Right kidney (tissue), 1 donor: ENCODE measurements around the gene GPR39.

Source experiments
- DNase-seq: peaks from one replicate; pipeline ENCODE4 v3.0.0-alpha.2; 2016

The GPR39 gene

DNA sequence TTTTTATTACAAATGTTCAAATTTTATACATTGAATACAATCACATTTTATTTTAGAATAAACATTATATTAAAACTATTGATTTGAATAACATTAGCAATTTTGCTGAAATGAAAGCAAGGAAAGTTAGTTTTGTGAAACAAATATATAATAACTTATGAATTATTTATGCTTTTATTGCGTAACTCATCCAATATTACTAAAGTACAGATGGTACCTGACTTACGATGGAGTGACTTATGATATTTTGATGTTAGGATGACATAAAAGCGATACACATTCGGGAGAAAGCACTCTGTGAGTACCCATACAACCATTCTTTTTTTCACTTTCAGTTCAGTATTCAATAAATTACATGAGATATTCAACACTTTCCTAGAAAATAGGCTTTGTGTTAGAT lies 26.5 kb downstream of the GPR39 start:
- DNase-seq: no peak

DNA sequence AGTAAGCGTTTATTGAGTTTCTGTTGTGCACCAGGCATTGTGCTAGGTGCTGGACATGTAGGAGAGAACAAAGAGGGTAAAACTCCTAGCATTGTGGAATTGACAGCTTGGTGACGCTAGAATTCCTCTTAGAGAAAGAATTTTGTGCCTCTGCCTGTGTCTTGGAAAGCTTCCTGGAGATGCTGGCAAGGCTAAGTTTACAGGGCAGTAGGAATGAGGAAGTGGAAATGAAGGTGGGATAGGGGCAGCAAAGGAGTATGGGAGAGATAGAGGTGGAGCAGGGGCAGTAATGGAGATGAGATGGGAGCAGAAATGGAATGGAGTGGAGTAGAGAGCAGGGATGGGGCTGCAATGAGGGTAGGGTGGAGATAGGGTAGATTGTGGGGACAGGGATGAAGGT lies 29.8 kb downstream of the GPR39 start:
- no peak for DNase-seq

GRCh38 chr2:132448331-132448730 lies 31.7 kb downstream of the GPR39 start:
- DNase-seq: no peak

DNA sequence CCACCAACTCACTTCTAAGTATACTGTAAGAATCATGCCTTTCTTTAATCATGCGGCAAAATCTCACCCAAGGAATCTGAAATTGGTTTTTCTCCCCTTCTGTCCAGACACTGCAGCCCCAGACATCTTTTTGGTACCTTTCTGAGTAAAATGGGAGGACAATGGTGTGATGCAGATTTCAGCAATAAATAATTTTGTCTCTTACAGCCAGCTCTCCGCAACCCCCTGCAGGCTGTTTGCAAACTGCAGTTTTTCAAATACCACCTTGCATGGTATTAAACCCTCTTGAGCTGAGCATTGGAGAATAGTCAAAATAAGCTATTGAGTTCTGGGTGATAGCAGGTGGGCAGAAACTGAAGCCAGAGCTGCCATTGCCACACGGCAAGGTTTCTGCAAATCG lies 32.2 kb downstream of the GPR39 start:
- no peak for DNase-seq

GRCh38 chr2:132449868-132450267 lies 33.3 kb downstream of the GPR39 start:
- DNase-seq: no peak

GRCh38 chr2:132460781-132461180 lies 44.2 kb downstream of the GPR39 start:
- DNase-seq: no peak

- no peak for DNase-seq
These were observed 45.6 kb downstream of the GPR39 start for GRCh38 chr2:132462236-132462635.

- no peak for DNase-seq
These were observed 47.1 kb downstream of the GPR39 start for GRCh38 chr2:132463719-132464118.

DNA sequence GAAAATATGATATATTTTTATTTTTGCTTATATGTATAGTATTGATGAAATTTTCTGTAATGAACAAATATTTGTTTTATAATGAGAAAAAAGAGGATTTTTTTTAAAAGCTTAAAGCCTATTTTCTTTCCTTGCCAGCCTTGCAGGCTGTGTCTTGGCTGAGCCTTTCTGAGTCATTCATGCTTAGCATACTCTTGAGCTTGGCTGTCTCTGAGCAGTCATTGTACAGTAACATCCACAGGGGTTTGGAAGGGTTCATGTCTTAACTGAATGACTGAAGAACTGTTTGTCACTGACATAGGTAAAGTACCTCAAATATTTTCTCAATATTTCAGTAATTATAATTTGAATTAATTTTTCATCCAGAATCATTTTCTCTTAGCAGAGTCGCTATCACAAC lies 49.3 kb downstream of the GPR39 start:
- no peak for DNase-seq

DNA sequence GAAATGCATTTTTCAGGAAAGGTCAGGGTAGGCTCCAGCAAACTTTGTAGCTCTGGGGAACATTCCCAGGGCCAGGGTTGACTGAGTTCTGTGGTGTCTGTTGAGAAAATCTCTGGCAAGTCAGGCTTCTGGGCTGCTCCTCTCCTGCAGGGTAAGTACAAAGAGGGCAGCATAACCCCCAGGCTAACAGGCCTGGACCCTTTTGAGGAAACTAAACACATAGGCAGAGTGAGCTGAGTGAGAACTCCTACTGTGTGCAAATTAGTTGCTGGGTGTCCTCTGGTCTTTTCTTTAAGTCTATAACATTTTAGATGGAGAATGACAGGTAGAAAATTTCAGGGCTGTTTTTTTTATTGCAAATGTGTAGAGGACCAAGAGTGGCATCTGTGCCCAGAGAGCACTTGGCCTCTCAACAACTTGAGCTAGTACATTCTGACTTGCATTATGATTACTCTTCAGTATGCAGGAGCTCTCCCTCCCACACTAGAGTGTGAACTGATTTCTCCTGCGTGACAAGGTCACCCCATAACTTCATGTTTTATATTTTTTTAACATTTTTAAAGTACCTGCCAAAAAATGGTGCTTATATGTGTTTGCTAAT lies 49.9 kb downstream of the GPR39 start:
- no peak for DNase-seq

- DNase-seq: no peak
These were observed 52.4 kb downstream of the GPR39 start for GRCh38 chr2:132468821-132469675.

DNA sequence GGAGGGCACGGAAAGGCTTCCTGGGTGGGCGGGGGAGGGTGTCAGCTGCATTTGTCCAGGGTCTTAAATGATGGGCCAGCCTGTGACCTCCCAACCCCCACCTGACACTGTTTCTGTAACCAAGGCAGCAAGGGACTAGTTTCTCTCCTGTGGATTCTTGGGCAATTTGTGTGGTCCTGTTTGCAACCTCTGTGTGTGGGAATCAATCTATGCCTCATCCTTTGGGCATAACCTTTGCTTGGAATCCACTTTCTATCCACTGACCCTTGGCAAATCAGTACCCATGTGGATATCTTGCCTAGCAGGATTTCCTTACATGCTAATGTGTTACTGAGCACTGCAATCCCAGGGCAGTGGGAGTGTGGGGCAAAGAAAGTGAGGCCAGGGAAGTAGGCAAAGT lies 54.1 kb downstream of the GPR39 start:
- no peak for DNase-seq

DNA sequence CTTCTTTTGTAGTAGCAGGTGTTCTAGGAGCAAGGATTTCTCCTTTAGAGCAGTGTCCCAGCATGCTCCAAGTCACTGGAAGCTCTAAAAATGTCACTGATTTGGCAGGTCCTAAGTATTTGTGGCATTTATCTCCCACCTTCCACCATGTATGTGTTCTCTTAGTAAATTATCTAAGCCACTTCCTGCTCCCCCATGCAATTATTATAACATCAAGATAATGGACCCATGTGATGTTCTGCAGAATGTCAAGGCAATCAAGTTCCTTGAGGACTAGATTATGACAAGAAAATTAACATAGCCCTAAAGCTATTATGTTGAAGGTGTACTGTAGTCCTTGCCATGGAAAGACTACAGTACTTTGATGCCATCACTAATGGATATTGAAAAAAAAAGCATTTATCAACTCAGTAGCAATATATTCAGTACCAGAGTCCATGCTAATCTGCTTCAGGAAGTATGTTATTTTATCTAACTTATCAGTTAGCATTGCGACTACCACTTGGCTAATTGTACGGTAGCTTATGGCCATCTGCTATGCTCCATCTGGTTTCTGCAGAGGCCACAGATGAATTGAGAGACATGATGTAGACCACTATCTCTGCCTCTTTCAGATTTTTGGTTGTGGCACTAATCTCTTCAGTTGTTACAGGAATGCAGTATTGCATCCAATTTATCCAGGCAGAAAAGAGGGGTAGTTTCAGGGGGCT lies 56.7 kb downstream of the GPR39 start:
- no peak for DNase-seq

- DNase-seq: no peak
These were observed 59.0 kb downstream of the GPR39 start for GRCh38 chr2:132475615-132476014.

GRCh38 chr2:132477436-132477835 lies 60.8 kb downstream of the GPR39 start:
- no peak for DNase-seq

DNA sequence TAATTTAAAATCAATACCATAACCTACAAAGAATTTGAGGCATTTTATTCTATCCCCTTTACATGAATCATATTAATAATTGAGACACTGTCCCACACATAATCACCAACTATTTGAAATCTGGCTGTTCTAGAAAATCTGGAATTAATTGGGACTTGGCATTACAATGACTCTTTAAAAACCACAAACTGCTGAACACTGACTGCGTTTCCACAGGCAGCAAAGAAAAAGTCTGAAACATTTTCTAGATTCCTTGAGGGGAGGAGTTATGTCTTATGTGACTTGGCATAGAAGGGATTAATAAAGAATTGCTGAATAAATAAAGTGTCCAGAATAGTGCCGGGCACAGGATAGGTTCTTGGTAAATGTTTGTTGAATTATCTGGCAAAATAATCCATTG lies 61.4 kb downstream of the GPR39 start:
- DNase-seq: no peak

- no peak for DNase-seq
These were observed 62.0 kb downstream of the GPR39 start for GRCh38 chr2:132478461-132479105.

DNA sequence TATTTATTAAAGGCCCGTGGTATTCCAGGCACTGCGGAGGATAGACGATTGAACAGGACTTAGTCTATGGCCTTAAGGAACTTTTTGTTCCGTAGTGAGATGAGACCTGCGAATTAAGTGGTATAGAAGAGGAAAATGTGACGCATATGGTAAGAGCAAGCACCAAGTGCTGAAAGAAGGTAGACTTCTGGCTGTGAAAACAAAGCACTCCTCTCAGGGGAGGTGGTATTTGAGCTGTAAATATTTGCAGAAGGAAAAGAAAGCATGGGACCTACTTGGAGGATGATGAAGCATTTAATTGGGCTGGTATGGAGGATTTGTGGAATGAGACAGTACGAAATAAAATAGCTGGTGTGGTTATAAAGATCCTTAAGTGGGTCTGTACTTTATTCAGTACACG lies 62.5 kb downstream of the GPR39 start:
- DNase-seq: no peak

DNA sequence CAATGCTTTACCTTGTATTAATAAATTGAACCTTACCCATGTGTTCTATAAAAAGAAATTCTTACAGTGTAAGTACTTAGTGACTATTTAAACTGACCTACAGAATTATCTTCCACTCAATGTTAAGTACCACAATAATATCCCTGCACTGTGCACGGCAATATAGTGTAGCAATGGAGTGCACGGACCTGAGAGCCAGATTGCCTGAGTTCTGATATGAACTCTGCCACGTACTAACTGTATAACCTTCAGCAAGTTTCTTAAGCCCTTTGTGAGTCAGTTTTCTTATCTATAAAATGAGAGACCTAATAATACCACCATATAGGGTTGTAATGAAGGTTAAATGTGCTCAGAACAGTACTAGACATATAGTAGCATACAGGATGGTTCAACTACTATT lies 66.2 kb downstream of the GPR39 start:
- DNase-seq: no peak

DNA sequence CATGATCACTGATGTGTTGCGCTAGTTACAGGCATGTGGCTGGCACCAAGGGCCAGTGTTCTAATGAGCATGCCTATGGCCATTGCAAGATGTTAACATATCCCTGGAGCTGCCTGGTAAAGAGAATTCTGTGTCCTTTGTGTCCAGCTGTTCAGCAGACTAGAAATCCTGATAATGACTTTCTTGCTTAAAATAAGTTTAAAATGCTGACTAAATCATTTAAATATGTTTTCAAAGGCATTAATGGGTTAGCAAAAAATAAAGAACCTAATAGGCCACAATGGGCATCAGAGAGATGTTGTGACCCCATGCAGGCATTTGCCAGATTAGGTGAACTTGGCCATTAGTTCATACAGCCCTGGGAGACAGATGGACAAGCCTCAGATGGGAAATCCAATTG lies 67.5 kb downstream of the GPR39 start:
- DNase-seq: no peak

- no peak for DNase-seq
These were observed 71.9 kb downstream of the GPR39 start for GRCh38 chr2:132488491-132488890.

- DNase-seq: peak; percentile 48
These were observed 72.5 kb downstream of the GPR39 start for GRCh38 chr2:132489150-132489549.

GRCh38 chr2:132495881-132496280 lies 79.3 kb downstream of the GPR39 start:
- DNase-seq: no peak
